ENCODE measurements around the gene LIF. TPM values are rescaled to one million over a fixed set of nuclear protein-coding genes. Genes with fewer than 3 reads are reported as not detected.

The LIF gene
- total RNA-seq, 2 donors from 2014 or later: 0.31 to 0.77 TPM

- Mint-ChIP-seq H3K4me1 (peaks cover 10% of the 10 kb centered on the region), H3K36me3 (ENCODE audit: low read depth) (no peaks in the 10 kb centered on the region), H3K4me3 (no peak overlapping the region), H3K27ac (no peak overlapping the region), H3K9me3 (no peaks in the 10 kb centered on the region), H3K27me3 (ENCODE audit: insufficient read depth) (peaks cover 38% of the 10 kb centered on the region)
- DNase-seq: no peak
- Histone ChIP-seq H3K36me3 (ENCODE audit: control insufficient read depth, insufficient read depth, low read length) (no peaks in the 10 kb centered on the region), H3K4me1 (ENCODE audit: control insufficient read depth, insufficient read depth, low read length) (no peaks in the 10 kb centered on the region), H3K27ac (ENCODE audit: low read depth, low read length) (no peak overlapping the region), H3K4me3 (ENCODE audit: low read length) (no peak overlapping the region), H3K9ac (ENCODE audit: extremely low read depth, low read length, poor library complexity, severe bottlenecking) (no peak overlapping the region), H3K9me3 (ENCODE audit: control insufficient read depth, low read length) (no peaks in the 10 kb centered on the region), H3K27me3 (ENCODE audit: control insufficient read depth, insufficient read depth, low read length, poor library complexity, severe bottlenecking) (peaks cover 33% of the 10 kb centered on the region)
- WGBS, 2 experiments (ENCODE audit: insufficient coverage in 1 of 2, insufficient read length in 1 of 2): 79 to 85% methylated on average over 15 to 27 of the region's 27 CpGs
- no peak for TF ChIP-seq CTCF (conservative IDR thresholded peaks at IDR 0.05)
Observed at GRCh38 chr22:30249049-30250038, 2.8 kb upstream of the LIF start.

GRCh38 chr22:30248484-30248883, 1.9 kb upstream of the LIF start:
- no peak for DNase-seq
- Histone ChIP-seq H3K36me3 (ENCODE audit: control insufficient read depth, insufficient read depth, low read length) (no peaks in the 10 kb centered on the region), H3K9ac (ENCODE audit: extremely low read depth, low read length, poor library complexity, severe bottlenecking) (no peak overlapping the region), H3K4me3 (ENCODE audit: low read length) (no peak overlapping the region), H3K27me3 (ENCODE audit: control insufficient read depth, insufficient read depth, low read length, poor library complexity, severe bottlenecking) (peaks cover 38% of the 10 kb centered on the region), H3K27ac (ENCODE audit: low read depth, low read length) (no peak overlapping the region), H3K4me1 (ENCODE audit: control insufficient read depth, insufficient read depth, low read length) (no peaks in the 10 kb centered on the region), H3K9me3 (ENCODE audit: control insufficient read depth, low read length) (no peaks in the 10 kb centered on the region)
- no peak overlapping the region for H3K27ac Mint-ChIP-seq
- WGBS, 2 experiments (ENCODE audit: insufficient coverage in 1 of 2, insufficient read length in 1 of 2): 88 to 100% methylated on average over 4 to 6 of the region's 6 CpGs
- H3K36me3 Mint-ChIP-seq (ENCODE audit: low read depth): no peaks in the 10 kb centered on the region
- no peak overlapping the region for H3K4me3 Mint-ChIP-seq
- no peak for TF ChIP-seq CTCF (conservative IDR thresholded peaks at IDR 0.05)
- no peaks in the 10 kb centered on the region for H3K9me3 Mint-ChIP-seq
- H3K27me3 Mint-ChIP-seq (ENCODE audit: insufficient read depth): peaks cover 41% of the 10 kb centered on the region
- peaks cover 10% of the 10 kb centered on the region for H3K4me1 Mint-ChIP-seq

- Mint-ChIP-seq H3K27ac (no peak overlapping the region), H3K9me3 (no peaks in the 10 kb centered on the region), H3K4me1 (peaks cover 9% of the 10 kb centered on the region), H3K36me3 (ENCODE audit: low read depth) (no peaks in the 10 kb centered on the region), H3K27me3 (ENCODE audit: insufficient read depth) (peaks cover 42% of the 10 kb centered on the region), H3K4me3 (no peak overlapping the region)
- Histone ChIP-seq H3K4me3 (ENCODE audit: low read length) (no peak overlapping the region), H3K36me3 (ENCODE audit: control insufficient read depth, insufficient read depth, low read length) (no peaks in the 10 kb centered on the region), H3K27ac (ENCODE audit: low read depth, low read length) (no peak overlapping the region), H3K9me3 (ENCODE audit: control insufficient read depth, low read length) (no peaks in the 10 kb centered on the region), H3K9ac (ENCODE audit: extremely low read depth, low read length, poor library complexity, severe bottlenecking) (no peak overlapping the region), H3K27me3 (ENCODE audit: control insufficient read depth, insufficient read depth, low read length, poor library complexity, severe bottlenecking) (peaks cover 38% of the 10 kb centered on the region), H3K4me1 (ENCODE audit: control insufficient read depth, insufficient read depth, low read length) (no peaks in the 10 kb centered on the region)
- DNase-seq: no peak
- TF ChIP-seq CTCF (conservative IDR thresholded peaks at IDR 0.05): no peak
- WGBS, 2 experiments (ENCODE audit: insufficient coverage in 1 of 2, insufficient read length in 1 of 2): 83 to 85% methylated on average over 7 to 12 of the region's 12 CpGs
Observed at GRCh38 chr22:30247974-30248373, 1.4 kb upstream of the LIF start.

Measured in endodermal cell (in vitro differentiated cells).